Vagina (tissue), 2 donors: ENCODE data around the gene DLL1.

Source experiments
- POLR2A ChIP-seq, 2 donors: fragments of 450-650 bp; IDR thresholded peaks; one replicate each; pipeline ENCODE4 v1.6.1; 2017; ENCODE audit warnings: antibody characterized with exemption in 2 of 2, mild to moderate bottlenecking in 2 of 2, moderate library complexity in 2 of 2
- POLR2AphosphoS5 ChIP-seq, 2 donors: sonication (generic); formaldehyde crosslinking; IDR thresholded peaks; one replicate each; pipeline ENCODE4 v1.9.0; 2017; ENCODE audit warnings: antibody characterized with exemption in 2 of 2, mild to moderate bottlenecking in 2 of 2, low read depth in 1 of 2; ENCODE audit not compliant: insufficient read depth in 1 of 2
- TF ChIP-seq, protein P1 (sequence below), 3 experiments: fragments of 450-650 bp in 2 of 3; fragments of 200-600 bp in 1 of 3; sonication (generic) in 1 of 3; IDR thresholded peaks; one replicate each; pipeline ENCODE4 v1.5.1; 2017 to 2019; ENCODE audit warnings: antibody characterized with exemption in 3 of 3, mild to moderate bottlenecking in 2 of 3, moderate library complexity in 2 of 3

DNA sequence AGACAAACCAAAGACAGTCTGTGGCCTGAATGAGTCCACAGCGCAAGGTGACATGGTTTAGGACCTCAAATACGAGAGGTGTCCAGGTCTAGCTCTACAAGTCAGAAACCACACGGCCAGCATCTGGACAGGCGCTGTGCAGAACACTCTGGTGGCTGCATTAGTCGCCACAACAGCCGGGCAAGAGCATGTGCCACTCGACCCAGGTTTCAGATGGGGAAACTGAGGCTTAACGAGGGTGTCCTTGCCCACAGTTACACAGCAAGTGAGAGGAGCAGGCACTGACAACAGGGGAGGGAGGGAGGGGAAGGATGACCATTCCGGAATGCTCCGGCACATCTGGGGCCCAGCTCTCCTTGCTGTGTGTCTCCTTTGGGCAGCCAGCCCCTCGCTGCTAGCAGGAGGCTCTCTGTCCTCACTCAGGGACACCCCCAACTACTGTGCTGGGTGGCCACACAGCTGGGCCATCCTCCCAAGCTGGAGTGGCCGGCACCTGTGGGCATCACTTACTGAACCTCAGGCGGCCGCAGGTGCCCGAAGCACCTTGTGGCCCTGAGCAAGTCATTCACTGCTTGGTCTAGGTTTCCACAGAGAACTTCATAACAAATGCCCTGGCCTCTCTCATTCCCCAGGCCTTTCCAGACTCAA lies 6.6 kb downstream of the DLL1 start:
- TF ChIP-seq POLR2A (IDR thresholded peaks at IDR 0.05) (no peak), POLR2AphosphoS5 (IDR thresholded peaks at IDR 0.05; ENCODE audit: insufficient read depth in 1 of 2, low read depth in 1 of 2) (no peak)
- TF ChIP-seq, protein P1, sequence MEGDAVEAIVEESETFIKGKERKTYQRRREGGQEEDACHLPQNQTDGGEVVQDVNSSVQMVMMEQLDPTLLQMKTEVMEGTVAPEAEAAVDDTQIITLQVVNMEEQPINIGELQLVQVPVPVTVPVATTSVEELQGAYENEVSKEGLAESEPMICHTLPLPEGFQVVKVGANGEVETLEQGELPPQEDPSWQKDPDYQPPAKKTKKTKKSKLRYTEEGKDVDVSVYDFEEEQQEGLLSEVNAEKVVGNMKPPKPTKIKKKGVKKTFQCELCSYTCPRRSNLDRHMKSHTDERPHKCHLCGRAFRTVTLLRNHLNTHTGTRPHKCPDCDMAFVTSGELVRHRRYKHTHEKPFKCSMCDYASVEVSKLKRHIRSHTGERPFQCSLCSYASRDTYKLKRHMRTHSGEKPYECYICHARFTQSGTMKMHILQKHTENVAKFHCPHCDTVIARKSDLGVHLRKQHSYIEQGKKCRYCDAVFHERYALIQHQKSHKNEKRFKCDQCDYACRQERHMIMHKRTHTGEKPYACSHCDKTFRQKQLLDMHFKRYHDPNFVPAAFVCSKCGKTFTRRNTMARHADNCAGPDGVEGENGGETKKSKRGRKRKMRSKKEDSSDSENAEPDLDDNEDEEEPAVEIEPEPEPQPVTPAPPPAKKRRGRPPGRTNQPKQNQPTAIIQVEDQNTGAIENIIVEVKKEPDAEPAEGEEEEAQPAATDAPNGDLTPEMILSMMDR (IDR thresholded peaks at IDR 0.05): no peak
